Fibroblast of villous mesenchyme (primary cell): Measurements from ENCODE around the gene GAS2L1. TPM values are rescaled to one million over a fixed set of nuclear protein-coding genes. Genes with fewer than 3 reads are reported as not detected.

ENCODE experiments used
- DNase-seq: peaks from one replicate; pipeline ENCODE4 v3.0.0-alpha.2; 2010; ENCODE audit warnings: low read depth
- H3K4me3 ChIP-seq: 2 replicates; pipeline ENCODE4 v1.5.1; 2011; ENCODE audit warnings: low read depth, mild to moderate bottlenecking, low read length
- total RNA-seq: library from RNA; depleted of rRNA; stranded (reverse); fragments of >200 nt; gene quantifications from 2 replicates; pipeline ENCODE4 v1.2.3, GENCODE V29; 2012
- TF ChIP-seq, protein P1 (sequence below): IDR thresholded peaks from 2 replicates; pipeline ENCODE4 v1.5.1; 2012; ENCODE audit warnings: low read depth, mild to moderate bottlenecking, low read length; ENCODE audit not compliant: insufficient read depth

Gene GAS2L1
- total RNA-seq, 1 donor = 16.4 TPM

GRCh38 chr22:29298641-29299040 lies 7.8 kb upstream of the GAS2L1 start:
- no peak overlapping the region for H3K4me3 ChIP-seq
- no peak for DNase-seq
- TF ChIP-seq, protein P1, sequence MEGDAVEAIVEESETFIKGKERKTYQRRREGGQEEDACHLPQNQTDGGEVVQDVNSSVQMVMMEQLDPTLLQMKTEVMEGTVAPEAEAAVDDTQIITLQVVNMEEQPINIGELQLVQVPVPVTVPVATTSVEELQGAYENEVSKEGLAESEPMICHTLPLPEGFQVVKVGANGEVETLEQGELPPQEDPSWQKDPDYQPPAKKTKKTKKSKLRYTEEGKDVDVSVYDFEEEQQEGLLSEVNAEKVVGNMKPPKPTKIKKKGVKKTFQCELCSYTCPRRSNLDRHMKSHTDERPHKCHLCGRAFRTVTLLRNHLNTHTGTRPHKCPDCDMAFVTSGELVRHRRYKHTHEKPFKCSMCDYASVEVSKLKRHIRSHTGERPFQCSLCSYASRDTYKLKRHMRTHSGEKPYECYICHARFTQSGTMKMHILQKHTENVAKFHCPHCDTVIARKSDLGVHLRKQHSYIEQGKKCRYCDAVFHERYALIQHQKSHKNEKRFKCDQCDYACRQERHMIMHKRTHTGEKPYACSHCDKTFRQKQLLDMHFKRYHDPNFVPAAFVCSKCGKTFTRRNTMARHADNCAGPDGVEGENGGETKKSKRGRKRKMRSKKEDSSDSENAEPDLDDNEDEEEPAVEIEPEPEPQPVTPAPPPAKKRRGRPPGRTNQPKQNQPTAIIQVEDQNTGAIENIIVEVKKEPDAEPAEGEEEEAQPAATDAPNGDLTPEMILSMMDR = no peak

- DNase-seq = no peak
Observed at GRCh38 chr22:29299136-29299900, 7.1 kb upstream of the GAS2L1 start.

DNA sequence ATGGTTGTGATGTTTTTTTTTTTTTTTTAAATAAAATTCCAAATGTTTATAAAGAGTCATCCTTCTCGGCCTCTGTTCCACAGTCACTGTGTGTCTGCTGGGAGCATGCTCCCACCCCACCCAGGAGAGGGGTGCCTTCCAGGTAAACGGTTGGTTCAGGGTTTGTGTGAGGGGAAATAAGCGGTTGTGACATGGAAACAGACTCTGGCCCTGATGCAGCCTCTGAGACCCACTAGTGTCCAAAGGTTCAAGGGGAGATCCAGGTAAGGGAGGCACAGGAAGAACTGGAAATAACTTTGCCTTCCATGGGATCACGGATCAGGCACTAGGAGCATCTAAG lies 6.0 kb upstream of the GAS2L1 start:
- TF ChIP-seq, protein P1 = no peak
- no peak for DNase-seq
- H3K4me3 ChIP-seq = no peak overlapping the region

More at GRCh38 chr22:29299136-29299900, 7.1 kb upstream of the GAS2L1 start:
- TF ChIP-seq, protein P1 = no peak
- H3K4me3 ChIP-seq = no peak overlapping the region

- TF ChIP-seq, protein P1 = no peak
- no peak for DNase-seq
- H3K4me3 ChIP-seq = no peak overlapping the region
Observed at GRCh38 chr22:29300807-29301601, 5.4 kb upstream of the GAS2L1 start.

DNA sequence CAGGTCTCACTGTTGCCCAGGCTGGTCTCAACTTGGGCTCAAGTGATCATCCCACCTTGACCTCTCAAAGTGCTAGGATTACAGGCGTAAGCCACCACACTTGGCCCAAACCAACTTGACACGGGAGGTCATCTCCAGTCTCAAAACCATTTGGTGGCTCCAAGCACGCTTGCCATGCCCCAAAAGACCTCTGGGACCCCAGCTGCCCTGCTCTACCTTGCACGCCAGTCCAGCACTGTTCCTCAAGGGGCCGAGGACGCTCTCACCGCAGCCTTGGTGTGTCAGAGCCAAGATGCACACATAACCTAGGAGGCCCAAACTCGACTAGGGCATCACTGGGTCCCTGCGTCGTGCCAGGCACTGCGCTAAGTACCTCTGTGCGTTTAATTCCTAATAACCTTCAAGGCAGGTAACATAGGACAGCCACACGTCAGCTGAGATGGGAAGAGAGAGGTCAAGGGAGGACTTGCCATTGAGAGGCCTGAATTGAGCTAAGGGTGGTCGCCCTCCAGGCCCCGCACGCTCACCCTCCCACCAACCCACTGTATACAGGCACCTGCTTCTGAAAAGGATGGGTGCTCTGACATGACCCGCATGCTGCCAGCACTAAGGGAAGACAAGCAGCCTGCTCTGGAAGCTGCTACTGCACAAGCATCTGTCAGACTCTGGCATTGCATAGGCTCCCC lies 4.6 kb upstream of the GAS2L1 start:
- H3K4me3 ChIP-seq = no peak overlapping the region
- no peak for DNase-seq
- TF ChIP-seq, protein P1 = no peak

DNA sequence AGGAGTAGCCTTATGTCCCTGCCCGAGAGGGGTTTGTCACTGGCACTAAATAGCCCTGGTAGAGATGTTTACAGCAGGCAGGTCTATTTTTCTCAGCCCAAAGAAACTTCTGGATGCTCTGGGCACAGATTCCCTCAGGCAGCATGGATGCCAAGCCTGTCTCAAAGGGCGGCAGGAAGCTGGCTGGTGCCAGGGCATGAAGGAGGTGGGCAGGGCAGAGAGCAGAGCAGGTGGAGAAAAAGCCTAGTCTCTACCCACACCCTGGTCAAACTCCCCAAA lies 4.1 kb upstream of the GAS2L1 start:
- no peak overlapping the region for H3K4me3 ChIP-seq
- TF ChIP-seq, protein P1 = no peak
- DNase-seq = no peak
